A673 (cell line): ENCODE measurements around the gene SND1.

Experiments used
- CTCF ChIP-seq: fragments of 300-800, 200-600 bp; sonication (generic); conservative IDR thresholded peaks from 2 replicates; pipeline ENCODE4 v1.5.1; 2017; ENCODE audit warnings: low read depth, mild to moderate bottlenecking, antibody characterized with exemption, low read length, moderate library complexity, mixed read lengths
- EZH2 ChIP-seq: fragments of 200-600 bp; sonication (generic); IDR thresholded peaks from 2 replicates; pipeline ENCODE4 v1.6.1; 2017; ENCODE audit warnings: borderline replicate concordance, low read depth, mild to moderate bottlenecking, mixed read lengths, antibody characterized with exemption, low read length; ENCODE audit not compliant: poor library complexity, severe bottlenecking

- TF ChIP-seq CTCF (no peak), EZH2 (no peak)
Measured at GRCh38 chr7:127903892-127904669, 252.1 kb downstream of the SND1 start.
